ENCODE data around the gene KIAA0319L.

GRCh38 chr1:35530946-35531345 is 26.3 kb downstream of the KIAA0319L start:
- no peak for TF ChIP-seq CTCF (IDR thresholded peaks at IDR 0.05)
- TF ChIP-seq POLR2A (IDR thresholded peaks at IDR 0.05): no peak

Data from prostate gland (tissue), 2 donors.